ENCODE data around the gene ATOH8. TPM values are rescaled to one million over a fixed set of nuclear protein-coding genes. Genes with fewer than 3 reads are reported as not detected.

The ATOH8 gene
- total RNA-seq, 1 donor from 2014 or later: 0.18 TPM

DNA sequence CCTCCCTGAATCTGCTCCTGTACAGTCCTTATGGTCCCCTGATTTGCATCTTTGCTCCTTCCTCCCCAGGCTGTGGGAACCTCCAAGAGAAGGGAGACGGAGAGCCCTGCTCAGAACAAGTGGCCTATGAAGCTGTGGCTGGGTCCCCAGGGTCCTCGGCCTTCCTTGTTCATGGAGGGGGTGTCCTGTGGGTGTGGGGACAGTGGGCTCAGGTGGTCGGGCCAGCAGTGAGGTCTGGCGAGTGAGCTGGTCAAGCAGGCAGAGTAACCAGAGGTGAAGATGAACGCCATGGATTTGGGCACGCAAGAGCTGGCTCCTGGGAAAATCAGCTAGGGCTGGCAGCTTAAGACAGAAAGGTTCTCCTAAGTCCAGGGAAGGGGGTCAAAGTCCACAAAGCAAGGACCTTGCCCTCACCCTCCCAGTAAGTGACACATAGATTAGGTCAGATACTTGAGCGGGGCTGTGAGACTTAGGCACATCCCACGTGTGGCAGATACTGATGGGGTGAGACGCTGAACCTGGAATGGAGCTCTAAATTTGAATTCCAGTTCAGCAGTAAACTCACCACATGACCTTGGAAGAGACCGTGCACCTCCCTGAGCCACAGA lies 34.8 kb upstream of the ATOH8 start:
- intact Hi-C loops (cut with micrococcal nuclease): no loop called here

DNA sequence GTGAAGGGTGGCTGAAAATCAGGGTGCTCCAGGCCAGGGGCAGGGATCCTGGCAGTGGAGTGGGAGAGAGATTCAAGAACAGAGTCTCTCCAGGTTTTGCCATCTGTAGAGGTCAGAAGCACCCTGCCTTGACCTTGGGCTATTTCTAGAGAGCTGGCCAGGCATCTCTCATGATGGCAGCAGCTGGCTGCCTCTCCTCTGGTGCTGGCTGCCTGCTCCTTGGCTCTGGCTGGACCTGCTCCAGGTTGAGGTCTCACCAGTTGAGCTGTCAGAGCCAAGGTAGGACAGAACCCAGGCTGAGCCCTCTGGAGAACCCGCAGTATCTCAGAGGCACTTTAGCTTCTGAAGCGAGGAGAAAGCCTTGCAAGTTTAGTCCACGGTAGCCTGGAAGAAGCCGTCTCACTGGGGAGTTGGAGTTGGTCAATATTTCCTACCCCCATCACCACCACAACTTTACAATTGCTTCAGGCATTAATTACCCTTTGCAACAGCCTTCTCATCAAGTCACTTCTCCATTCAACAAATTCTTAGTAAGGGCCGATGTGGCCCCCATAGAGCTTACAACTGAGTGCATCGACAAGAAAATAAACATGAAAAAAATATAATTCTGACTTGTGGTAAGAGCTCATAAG lies 34.1 kb upstream of the ATOH8 start:
- intact Hi-C loops (cut with micrococcal nuclease): no loop called here

DNA sequence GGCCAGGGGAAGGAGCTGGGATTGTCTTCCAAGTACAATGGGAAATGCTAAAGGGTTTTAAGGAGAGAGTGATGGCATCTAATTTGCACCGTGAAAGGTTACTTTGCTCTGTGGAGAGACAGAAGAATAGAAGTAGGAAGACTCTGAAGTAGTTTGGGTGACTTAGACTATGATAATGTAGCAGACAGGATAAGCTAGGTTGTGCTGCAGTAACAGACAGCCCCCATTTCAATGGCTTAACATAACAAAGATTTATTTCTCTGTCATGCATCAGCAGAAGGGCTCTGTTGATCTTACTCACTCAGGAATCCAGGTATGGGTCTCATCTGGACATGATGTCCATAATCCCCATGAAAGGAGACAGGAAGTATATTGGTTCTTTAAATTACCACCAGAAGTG lies 33.3 kb upstream of the ATOH8 start:
- intact Hi-C loops (cut with micrococcal nuclease): no loop called here

DNA sequence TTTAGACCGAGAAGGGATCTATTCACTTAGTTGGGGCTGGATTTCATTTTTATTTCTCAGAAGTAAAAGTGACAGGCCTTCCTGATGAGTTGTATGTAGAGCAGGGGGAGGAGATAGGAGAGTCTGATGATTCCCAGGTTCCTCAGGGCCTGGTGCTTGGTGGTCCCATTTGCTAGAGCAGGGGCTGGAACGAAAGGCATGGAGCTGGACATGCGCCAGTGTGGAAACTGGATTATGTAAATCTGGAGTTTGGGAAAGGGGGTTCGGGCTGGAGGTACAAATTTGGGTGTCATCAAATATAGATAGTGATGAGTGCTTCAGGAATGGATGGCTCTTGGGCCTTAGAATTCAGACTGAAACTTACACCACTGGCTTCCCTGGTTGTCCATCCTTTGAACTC lies 32.1 kb upstream of the ATOH8 start:
- intact Hi-C loops (cut with micrococcal nuclease): no loop called here

DNA sequence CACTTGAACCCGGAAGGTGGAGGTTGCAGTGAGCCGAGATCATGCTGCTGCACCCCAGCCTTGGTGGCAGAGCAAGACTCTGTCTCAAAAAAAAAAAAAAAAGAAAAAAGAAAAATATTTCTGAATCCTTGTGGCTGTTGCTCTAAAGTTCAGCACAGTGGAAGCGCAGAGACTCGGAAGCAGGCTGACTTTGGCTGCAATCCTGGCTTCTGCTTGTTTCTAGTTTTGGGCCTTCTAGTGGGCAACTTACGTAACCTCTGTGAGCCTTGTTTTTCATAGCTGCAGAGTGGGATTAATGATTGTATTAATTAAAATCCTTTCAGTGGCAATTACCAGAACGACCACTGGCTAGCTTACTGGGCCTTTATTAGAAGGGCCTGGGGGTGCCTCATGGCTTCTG lies 31.3 kb upstream of the ATOH8 start:
- intact Hi-C loops (cut with micrococcal nuclease): no loop called here

DNA sequence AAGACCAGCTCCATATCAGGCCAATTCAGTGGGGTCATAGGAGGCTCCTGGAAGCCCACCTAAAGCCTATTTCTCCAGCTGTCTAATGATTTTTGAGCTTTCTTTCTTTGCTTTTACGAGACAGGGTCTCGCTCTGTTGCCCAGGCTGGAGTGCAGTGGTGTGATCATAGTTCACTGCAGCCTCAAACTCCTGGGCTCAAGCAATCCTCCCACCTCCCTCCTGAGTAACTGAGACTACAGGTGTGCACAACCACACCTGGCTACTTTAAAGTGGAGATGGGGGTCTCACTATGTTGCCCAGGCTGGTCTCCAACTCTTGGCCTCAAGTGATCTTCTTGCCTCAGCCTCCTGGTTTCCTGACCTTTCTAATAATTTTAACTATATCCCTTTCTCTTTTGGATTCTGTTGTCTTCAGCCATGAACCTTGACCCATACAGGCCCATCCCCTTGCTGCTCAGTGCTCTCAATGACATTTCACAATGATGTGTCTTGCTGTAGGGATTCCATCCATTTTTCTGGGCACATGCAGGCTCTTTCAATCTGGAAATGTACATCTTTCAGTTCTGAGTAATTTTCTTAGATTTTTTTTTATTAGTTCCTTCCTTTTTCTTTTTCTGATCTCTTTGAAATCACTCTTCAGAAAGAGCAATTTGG lies 30.0 kb upstream of the ATOH8 start:
- intact Hi-C loops (cut with micrococcal nuclease): no loop called here

DNA sequence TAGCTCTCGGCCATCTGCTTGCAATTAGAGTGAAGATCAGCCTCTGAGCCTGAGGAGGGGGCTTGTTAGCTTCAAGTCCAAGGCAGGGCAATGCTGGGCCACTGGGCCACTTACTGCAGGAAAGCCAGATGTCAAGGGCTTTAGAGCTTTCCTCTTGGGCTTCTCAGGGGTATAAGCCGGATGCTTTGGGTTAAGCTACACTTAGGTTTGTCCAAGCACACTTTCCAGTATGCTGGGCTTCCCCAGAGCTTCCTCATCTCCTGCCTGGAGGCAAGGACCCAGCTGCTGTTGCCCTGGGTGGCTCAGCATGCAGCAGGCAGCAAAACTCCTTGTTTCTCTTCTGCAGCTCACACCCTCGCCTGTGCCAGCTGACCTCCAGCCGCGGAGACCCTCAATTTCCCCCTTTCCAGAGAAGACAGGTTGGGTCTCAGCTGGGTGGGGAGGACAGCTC lies 29.0 kb upstream of the ATOH8 start:
- intact Hi-C loops (cut with micrococcal nuclease): no loop called here

DNA sequence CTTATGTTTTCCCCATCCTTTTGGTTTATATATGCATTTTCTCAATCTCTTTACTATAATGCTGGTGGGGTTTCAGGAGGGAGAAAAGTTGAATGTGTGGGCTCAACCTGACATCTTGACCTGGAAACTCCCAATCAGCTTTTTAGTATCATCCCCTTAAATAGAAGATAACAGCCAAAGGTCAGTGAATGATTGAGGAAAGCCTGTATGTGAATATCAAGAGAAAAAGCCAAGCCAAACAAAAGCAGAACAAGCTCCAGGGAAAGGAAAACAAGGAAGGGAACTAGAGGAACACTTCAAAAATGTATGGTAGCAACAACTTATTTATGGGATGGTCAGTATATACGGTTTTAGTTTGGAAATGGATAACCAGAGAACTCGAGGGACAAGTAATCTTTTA lies 28.3 kb upstream of the ATOH8 start:
- intact Hi-C loops (cut with micrococcal nuclease): no loop called here

DNA sequence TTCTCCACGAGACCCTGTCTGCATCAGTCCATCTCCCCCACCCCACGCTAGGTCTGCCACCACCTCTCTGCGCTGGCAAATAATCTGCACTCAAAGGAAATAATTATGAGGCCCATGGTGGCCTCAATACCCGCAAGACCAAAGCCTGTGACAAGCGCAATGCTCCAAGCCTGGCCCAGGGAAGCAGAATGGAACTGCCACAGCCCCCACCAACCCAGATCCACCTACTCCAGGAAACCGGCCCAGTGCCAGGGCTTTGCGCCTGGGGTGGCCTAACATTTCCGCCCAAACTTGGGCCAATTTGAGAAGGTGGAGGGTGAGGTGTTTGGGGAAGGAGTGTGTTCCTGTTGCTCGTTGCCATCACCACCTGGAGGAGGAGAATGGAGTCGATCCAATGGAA lies 26.0 kb upstream of the ATOH8 start:
- intact Hi-C loops (cut with micrococcal nuclease): loop anchor here (2.0 kb wide), 2 partner anchors 87 to 351 kb away; no protein-coding TSS in a partner anchor

DNA sequence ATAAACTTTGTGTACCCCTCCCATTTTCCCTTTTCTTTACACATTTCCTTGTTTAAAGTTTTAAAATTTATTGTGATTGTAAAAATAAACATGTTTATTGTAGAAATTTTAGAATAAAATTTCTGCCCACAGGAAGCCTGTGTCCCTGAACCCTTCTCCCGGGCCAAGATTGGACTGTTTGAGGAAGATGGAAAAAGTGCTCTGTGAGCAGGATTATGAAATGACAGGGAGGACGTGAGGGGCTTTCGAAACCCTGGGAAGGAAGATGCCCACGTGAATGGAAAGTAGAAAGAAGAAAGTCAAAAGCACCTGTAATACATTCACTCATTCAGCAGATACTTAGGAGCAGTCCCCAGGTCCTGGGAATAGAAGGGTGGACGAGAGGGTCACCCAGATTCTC lies 25.4 kb upstream of the ATOH8 start:
- intact Hi-C loops (cut with micrococcal nuclease): loop anchor here (2.0 kb wide), 2 partner anchors 86 to 350 kb away; no protein-coding TSS in a partner anchor

DNA sequence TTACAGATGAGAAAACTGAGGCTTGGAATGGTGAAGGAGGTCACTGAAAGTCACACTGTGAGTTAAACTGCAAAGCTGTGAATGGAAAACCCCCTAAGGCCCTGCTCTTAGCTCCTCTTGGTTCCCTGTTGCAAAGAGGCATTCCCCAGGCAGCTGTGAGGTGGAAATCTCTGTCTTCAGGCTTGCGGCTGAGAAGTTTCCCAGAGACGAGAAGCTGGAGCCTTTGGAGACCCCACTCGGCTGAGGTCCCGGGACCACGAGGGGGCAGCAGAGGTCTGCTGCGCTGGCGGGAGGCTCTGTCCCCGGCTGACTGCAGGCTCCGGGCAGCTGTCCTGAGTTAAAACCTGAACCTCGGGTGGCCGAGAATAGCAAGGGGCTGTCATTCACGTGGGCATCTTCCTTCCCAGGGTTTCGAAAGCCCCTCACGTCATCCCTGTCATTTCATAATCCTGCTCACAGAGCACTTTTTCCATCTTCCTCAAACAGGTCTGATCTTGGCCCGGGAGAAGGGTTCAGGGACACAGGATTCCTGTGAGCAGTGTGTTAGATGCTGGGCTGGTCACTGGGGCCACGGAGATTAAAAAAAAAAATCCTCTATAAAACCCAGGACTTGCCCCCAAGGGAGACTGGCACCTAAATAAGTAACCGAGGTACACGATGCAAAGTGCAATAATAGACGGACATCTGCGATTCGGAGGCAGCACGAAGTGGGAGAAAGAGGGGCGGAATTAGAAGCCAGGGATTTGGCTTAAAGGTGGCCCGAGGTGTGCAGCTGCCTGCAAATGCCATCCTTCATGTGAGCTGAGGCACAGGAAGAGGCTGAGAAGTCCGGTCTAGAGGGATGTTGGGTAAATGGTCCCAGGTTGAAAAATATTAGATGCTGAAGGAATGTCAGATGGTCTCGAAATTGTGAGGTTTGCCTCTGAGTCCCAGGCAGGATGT lies 24.6 kb upstream of the ATOH8 start:
- intact Hi-C loops (cut with micrococcal nuclease): loop anchor here (2.0 kb wide), 2 partner anchors 86 to 350 kb away; no protein-coding TSS in a partner anchor

DNA sequence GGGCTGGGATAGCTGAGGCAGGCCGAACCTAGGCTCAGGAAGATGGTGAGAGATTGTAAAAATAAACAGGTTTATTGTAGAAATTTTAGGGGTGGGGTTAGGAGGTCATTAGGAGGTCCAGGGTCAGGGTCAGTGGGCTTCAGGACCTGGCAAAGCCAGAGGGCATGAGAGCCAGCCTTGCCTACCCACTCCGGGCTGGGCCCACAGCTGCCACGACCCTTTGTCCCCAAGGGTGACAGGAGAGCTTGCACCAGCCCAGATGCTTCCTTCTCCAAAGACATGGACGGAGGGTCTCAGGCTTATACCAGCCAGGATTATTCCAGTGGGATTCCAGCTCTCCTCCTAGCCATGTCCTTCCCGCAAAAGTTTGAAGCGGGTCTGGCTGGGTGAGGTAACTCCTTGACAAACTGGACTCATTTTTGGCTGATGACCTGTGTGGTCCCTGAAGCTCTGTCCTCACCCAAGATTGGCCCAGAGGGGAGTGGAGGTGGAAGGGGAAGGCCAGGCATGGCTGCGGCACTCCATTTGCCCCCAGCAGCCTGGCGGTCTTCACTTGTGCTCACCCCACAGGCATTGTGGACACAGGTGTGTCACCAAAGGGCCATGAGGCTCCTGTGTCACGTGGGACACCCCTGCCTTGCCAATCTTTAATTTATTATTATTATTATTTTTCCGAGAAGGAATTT lies 23.8 kb upstream of the ATOH8 start:
- intact Hi-C loops (cut with micrococcal nuclease): loop anchor here (2.0 kb wide), 2 partner anchors 85 to 349 kb away; no protein-coding TSS in a partner anchor

DNA sequence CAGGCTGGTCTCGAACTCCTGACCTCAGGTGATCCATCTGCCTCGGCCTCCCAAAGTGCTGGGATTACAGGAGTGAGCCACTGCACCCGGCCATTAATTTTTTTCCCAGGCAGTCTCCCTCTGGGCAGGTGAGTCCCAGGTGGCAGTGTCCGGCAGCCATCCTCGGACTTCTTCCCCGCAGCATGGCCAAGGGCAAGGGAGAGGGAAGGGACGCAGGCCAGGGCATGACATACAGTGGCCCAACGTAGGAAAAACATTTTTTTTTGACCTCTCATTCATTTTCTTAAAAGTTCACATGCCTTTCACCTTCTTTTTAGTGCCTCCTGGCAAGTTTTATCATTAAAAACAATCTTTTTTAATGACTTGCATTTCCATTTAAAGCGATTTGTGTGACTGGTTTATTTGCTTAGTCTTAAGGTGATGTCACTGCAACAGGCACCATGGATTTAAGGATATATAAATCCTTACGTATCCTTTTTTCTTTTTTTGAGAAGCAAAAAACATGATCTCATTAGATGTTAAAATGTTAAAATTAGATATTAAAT lies 23.0 kb upstream of the ATOH8 start:
- intact Hi-C loops (cut with micrococcal nuclease): no loop called here

DNA sequence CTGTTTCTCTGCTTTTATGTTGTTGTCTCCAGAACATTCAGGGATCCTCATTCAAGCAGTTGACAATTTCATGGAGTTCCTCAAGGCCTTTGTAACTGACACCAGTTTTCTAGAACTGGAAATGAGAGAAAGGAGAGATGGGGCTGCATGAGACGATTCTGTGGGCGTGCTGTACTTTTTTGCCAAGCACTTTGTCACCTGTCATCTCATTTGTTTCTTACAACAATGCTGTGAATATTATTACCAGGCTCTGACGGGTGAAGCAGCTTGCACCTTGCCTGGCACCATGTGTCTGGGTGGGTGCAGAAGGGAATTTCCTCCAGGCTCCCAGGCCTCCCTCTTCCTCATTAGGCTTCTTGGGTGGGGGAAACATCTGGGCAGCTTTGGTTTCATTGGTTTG lies 22.2 kb upstream of the ATOH8 start:
- intact Hi-C loops (cut with micrococcal nuclease): no loop called here

DNA sequence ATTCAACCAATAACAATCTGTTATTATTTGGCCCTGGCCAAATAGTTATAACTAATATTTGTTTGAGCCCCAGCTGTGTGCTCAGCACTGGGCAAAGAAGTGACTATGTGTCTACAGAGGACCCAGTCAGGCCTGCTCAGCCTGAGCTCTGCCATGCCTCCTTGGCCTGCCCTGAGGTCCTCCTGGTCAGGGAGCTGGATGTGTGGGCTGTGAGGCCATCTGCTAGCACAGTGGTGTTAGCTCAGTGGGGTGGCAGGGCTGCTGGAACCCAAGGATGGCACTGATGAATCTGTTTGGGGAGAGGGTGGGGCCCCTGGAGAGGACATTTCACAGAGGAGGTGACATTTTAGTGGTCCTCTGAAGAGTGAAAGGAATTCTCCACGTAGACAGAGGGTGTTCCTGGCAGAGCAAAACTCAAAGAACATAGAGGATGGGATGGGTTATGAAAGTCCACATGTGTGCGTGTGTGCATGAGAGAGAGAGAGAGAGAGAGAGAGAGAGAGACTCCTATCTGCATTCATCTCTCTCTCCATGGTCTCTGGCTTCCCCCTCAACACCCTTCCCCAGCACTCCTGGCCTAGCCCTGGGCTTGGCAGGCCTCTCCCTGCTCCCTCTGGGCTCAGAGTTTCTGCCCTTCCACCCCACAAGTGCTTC lies 21.2 kb upstream of the ATOH8 start:
- intact Hi-C loops (cut with micrococcal nuclease): no loop called here

DNA sequence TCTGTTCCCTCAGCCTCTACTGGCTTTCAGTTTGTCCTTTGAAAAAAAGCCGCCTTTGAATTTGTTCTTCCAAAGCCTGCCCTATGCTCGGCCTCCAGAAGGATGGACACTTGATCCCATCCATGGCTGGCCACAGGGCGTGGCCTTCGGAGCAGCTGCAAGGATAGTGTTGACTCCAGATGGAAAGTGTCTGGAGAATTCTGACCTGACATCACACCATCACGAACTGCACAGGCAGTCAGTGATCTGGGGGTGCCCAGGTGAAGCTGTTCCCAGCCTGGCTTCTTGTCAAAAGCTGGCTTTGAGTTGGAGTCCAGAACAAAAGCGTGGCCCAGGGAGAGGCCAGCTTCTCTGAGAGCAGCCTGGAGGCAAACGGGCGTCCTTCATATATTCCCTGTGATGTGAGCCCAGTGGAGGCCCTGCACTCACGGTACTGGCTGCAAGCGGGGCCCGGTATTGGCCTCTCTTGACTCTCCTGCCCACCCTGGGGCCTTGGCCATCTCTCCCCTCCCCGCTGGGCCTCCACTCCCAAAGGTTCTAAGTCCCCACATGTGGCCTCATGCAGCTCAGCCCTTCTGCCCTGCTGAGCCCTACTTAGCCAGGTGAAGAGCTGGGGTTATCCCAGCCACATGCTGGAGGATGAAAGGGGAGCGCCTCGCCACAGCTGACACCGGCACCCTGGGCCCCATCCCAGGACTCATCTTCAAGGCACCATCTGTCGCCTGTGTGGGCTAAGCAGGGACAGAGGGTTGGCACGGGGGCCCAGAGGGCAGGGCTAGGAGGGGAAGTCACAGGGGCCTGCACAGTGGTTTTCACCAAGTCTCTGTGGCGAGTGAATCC lies 20.4 kb upstream of the ATOH8 start:
- intact Hi-C loops (cut with micrococcal nuclease): no loop called here

DNA sequence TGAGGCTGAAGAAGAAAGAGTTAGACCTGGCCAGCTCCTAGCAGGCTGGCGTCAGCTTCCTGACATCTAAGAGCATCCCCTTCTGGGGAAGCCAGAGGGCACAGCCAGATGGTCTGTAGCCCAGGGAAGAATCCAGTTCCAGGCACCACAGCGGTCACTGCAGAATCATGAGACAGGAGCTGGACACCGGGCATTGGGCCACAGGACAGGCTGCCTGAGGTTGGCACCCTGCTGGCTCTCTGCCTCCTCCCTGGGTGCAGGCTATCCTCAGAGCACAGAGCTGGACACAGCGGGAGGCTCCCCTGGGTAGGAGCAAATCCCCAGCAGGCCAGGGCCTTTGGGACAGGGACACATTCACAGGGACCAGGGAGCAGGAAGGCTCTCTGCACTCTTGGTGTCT lies 19.8 kb upstream of the ATOH8 start:
- intact Hi-C loops (cut with micrococcal nuclease): no loop called here

DNA sequence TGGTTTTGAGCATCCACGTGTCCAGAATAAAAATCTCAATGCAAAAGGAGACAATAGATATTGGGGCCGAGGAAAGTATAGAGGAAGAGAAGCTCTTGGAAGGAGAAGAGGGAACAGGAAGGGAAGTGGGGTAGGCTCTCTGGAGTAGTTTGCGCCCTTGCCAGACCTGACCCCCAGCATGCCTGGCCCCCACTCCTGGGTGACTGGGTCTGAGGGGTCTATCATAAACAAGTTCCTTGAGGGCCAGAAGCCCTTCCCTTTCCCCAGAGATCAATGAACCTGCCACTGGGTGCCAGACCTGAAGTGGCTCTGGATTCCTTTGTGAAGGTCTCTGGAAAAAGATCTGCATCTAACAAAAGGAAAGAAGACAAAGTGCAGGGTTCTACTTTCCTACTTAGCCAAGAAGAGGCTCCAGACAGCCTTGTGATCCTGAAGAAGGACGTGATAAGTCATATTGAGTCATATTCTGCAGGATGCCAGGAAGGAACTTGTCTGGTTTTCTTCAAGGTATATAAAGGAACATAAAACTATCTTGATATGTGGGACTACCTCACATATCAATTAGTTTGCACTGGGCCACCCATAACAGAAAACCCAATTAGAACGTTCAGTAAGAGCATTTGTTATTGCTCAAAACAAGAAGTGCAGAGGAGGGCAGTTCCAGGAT lies 18.7 kb upstream of the ATOH8 start:
- intact Hi-C loops (cut with micrococcal nuclease): no loop called here

DNA sequence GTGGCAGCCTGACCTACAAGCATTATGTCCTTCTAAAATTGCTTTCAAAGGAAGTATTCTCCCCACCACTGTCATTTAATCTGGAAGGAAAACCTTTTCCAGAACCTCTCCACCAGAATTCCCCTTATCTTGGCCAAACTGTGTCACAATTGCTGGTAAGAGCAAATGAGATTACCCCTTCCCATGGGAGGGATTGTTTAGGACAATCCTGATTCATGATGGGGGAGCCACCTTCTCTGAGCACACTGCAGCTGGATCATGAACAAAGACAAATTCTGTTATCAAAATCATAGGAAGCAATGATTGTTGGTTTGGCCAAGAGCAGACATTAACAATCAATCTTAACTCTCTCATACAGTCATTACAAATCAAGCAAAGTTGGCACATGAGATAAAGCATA lies 18.1 kb upstream of the ATOH8 start:
- intact Hi-C loops (cut with micrococcal nuclease): no loop called here
